ENCODE results near the gene ZC2HC1C. TPM values are rescaled to one million over a fixed set of nuclear protein-coding genes. Genes with fewer than 3 reads are reported as not detected.

ZC2HC1C gene
- total and polyA plus RNA-seq, 10 of the 15 experiments (the other 5 are each of a cell fraction or from before 2014, with no cell fraction given): 0.92 to 3.7 (median 1.6) TPM

GRCh38 chr14:75107186-75107585 lies 37.7 kb downstream of the ZC2HC1C start:
- ChIA-PET RAD21 (ENCODE audit: unreplicated experiment) (interaction anchor here (0.7 to 2.1 kb wide), 2 partner anchors 17 to 247 kb away, joined by 3 to 6 read pairs; no protein-coding TSS in a partner anchor), SMC1A (ENCODE audit: uncharacterized antibody, unreplicated experiment) (interaction anchor here (0.6 to 1.2 kb wide), 4 partner anchors 11 to 665 kb away, joined by 3 read pairs; no protein-coding TSS in a partner anchor)
- in situ Hi-C loops (cut with MboI): no loop called here

GRCh38 chr14:75109877-75110276 lies 40.4 kb downstream of the ZC2HC1C start:
- POLR2A ChIA-PET: no interaction called here
- FAIRE-seq: no peak

More at GRCh38 chr14:75107186-75107585, 37.7 kb downstream of the ZC2HC1C start:
- H2AFZ ChIP-seq (ENCODE audit: control insufficient read depth, low read depth, low read length): no peak overlapping the region
- H3K27ac ChIP-seq (ENCODE audit: control insufficient read depth, insufficient read depth): no peak overlapping the region
- no TSS peak for BruUV-seq (replicated peaks)
- no peak for TF ChIP-seq MYB (IDR thresholded peaks at IDR 0.05; ENCODE audit: borderline replicate concordance, low read depth, low read length)
- no peak for TF ChIP-seq RFX5 (IDR thresholded peaks at IDR 0.05; ENCODE audit: low read depth, low read length)
- no peak for TF ChIP-seq TAF1 (IDR thresholded peaks at IDR 0.05; ENCODE audit: borderline replicate concordance, low read depth, low read length)
- no peak for TF ChIP-seq EGR1 (IDR thresholded peaks at IDR 0.05; ENCODE audit: borderline replicate concordance in 1 of 2, low read depth in 2 of 2, low read length in 2 of 2)
- no peak for TF ChIP-seq CREM (IDR thresholded peaks at IDR 0.05; ENCODE audit: low read depth)
- no peak for TF ChIP-seq FOXM1 (IDR thresholded peaks at IDR 0.05; ENCODE audit: low read depth, low read length)
- TF ChIP-seq IKZF2 (IDR thresholded peaks at IDR 0.05): no peak
- TF ChIP-seq KDM1A (IDR thresholded peaks at IDR 0.05; ENCODE audit: borderline replicate concordance): no peak
- no peak for TF ChIP-seq NR2F1 (conservative IDR thresholded peaks at IDR 0.05)
- no peak for TF ChIP-seq ZBED1 (IDR thresholded peaks at IDR 0.05; ENCODE audit: borderline replicate concordance)
- no peak for TF ChIP-seq KAT2A (conservative IDR thresholded peaks at IDR 0.05; ENCODE audit: control insufficient read depth, low read depth, low read length)
- no peak for TF ChIP-seq TCF7 (IDR thresholded peaks at IDR 0.05; ENCODE audit: borderline replicate concordance)
- H3K4me1 ChIP-seq (ENCODE audit: control insufficient read depth, insufficient read depth, low read length): no peaks in the 10 kb centered on the region
- H4K20me1 ChIP-seq (ENCODE audit: control insufficient read depth, insufficient read depth): no peaks in the 10 kb centered on the region
- H3K36me3 ChIP-seq (ENCODE audit: control insufficient read depth in 2 of 2, insufficient read depth in 2 of 2, low read length in 1 of 2): peaks cover 1 to 31% of the 10 kb centered on the region in 2 experiments; a peak in 3 of 4 replicates
- POLR2A ChIA-PET: no interaction called here
- no peaks in the 10 kb centered on the region for H3K79me2 ChIP-seq (ENCODE audit: control insufficient read depth, insufficient read depth, low read length)
- no peak overlapping the region for H3K9ac ChIP-seq (ENCODE audit: control insufficient read depth, insufficient read depth, low read length)
- FAIRE-seq: no peak
- no peak for ATAC-seq
- no peak overlapping the region for H3K4me3 ChIP-seq
- DNase-seq (ENCODE audit: low read depth, low spot score): no peak
- 63% methylated on average over 3 of the region's 3 CpGs for WGBS (ENCODE audit: insufficient coverage, insufficient replicate concordance, low lambda C conversion rate, missing lambda C conversion rate)
- CTCF ChIA-PET: no interaction called here
- H3K9me3 ChIP-seq (replicated peaks; ENCODE audit: control insufficient read depth, insufficient read depth, low read length): no peaks in the 10 kb centered on the region
- intact Hi-C loops (cut with micrococcal nuclease; ENCODE audit: unreplicated experiment): no loop called here
- no peak overlapping the region for H3K4me2 ChIP-seq (ENCODE audit: control insufficient read depth, insufficient read depth)
- H3K27me3 ChIP-seq (replicated peaks in 1 of 2; ENCODE audit: control insufficient read depth in 2 of 2, insufficient read depth in 2 of 2, low read length in 1 of 2): no peaks in the 10 kb centered on the region

More at GRCh38 chr14:75109877-75110276, 40.4 kb downstream of the ZC2HC1C start:
- ATAC-seq (no peak), DNase-seq (ENCODE audit: low read depth, low spot score) (no peak)
- ChIA-PET CTCF (interaction anchor here (0.9 to 1.5 kb wide), 2 partner anchors 21 to 188 kb away, joined by 3 to 4 read pairs; no protein-coding TSS in a partner anchor), SMC1A (ENCODE audit: uncharacterized antibody, unreplicated experiment) (interaction anchor here (1.2 to 3.1 kb wide), 3 partner anchors 14 to 205 kb away, joined by 3 to 8 read pairs (median 3); no protein-coding TSS in a partner anchor), RAD21 (ENCODE audit: unreplicated experiment) (no interaction called here)
- no peaks in the 10 kb centered on the region for H3K27me3 ChIP-seq (replicated peaks in 1 of 2; ENCODE audit: control insufficient read depth in 2 of 2, insufficient read depth in 2 of 2, low read length in 1 of 2)
- H3K4me3 ChIP-seq: no peak overlapping the region
- no peak overlapping the region for H3K27ac ChIP-seq (ENCODE audit: control insufficient read depth, insufficient read depth)
- no peaks in the 10 kb centered on the region for H3K4me1 ChIP-seq (ENCODE audit: control insufficient read depth, insufficient read depth, low read length)
- in situ Hi-C loops (cut with MboI) (no loop called here), intact Hi-C loops (cut with micrococcal nuclease; ENCODE audit: unreplicated experiment) (no loop called here)
- peaks cover 1 to 47% of the 10 kb centered on the region in 2 experiments; a peak in 3 of 4 replicates for H3K36me3 ChIP-seq (ENCODE audit: control insufficient read depth in 2 of 2, insufficient read depth in 2 of 2, low read length in 1 of 2)
- 98% methylated on average over 2 of the region's 2 CpGs for WGBS (ENCODE audit: insufficient coverage, insufficient replicate concordance, low lambda C conversion rate, missing lambda C conversion rate)
- H3K9ac ChIP-seq (ENCODE audit: control insufficient read depth, insufficient read depth, low read length): no peak overlapping the region
- BruUV-seq (replicated peaks): no TSS peak
- no peak overlapping the region for H3K4me2 ChIP-seq (ENCODE audit: control insufficient read depth, insufficient read depth)
- no peak for TF ChIP-seq NR2F1 (conservative IDR thresholded peaks at IDR 0.05)
- TF ChIP-seq CBX5 (IDR thresholded peaks at IDR 0.05; ENCODE audit: low read depth): no peak
- no peak for TF ChIP-seq WRNIP1 (IDR thresholded peaks at IDR 0.05; ENCODE audit: borderline replicate concordance, low read depth, low read length)
- TF ChIP-seq JUNB (IDR thresholded peaks at IDR 0.05): no peak
- TF ChIP-seq IKZF2 (IDR thresholded peaks at IDR 0.05): no peak
- no peak for TF ChIP-seq E4F1 (IDR thresholded peaks at IDR 0.05; ENCODE audit: borderline replicate concordance, partially characterized antibody)
- no peak for TF ChIP-seq SUZ12 (IDR thresholded peaks at IDR 0.05; ENCODE audit: unreplicated experiment)
- no peak for TF ChIP-seq EED (IDR thresholded peaks at IDR 0.05; ENCODE audit: low read depth)
- no peak for TF ChIP-seq RFX5 (IDR thresholded peaks at IDR 0.05; ENCODE audit: low read depth, low read length)
- TF ChIP-seq MLLT1 (IDR thresholded peaks at IDR 0.05): no peak
- no peaks in the 10 kb centered on the region for H3K79me2 ChIP-seq (ENCODE audit: control insufficient read depth, insufficient read depth, low read length)
- no peaks in the 10 kb centered on the region for H3K9me3 ChIP-seq (replicated peaks; ENCODE audit: control insufficient read depth, insufficient read depth, low read length)
- H4K20me1 ChIP-seq (ENCODE audit: control insufficient read depth, insufficient read depth): no peaks in the 10 kb centered on the region
- H2AFZ ChIP-seq (ENCODE audit: control insufficient read depth, low read depth, low read length): no peak overlapping the region

Data from GM12878 (cell line).